ENCODE measurements around the gene RBM4B. TPM values are rescaled to one million over a fixed set of nuclear protein-coding genes. Genes with fewer than 3 reads are reported as not detected.

Gene RBM4B
- total and polyA plus RNA-seq, 4 donors = 9.4 to 33.9 (median 11.1) TPM

DNA sequence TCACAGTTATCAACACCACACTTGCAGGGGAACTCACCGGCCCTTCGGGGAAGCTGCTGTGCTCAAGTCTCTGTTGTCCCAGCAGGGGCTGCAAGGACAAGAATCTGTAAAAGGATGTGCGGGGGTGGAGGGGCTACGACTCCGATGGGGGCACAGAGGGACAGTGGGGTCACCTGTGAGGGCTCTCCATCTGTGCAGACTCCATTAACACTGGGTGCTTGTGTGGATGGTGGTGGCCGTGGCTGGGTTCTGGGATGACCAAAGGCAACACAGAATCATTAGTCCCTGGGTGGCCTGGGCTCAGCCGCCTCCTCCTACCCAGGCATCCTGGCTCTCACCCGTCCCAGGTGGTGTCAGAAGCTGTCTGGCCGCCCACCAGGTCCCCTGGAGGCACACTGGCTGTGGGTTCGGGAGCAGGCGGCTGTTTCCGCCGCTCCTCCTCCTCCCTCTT is 10.2 kb upstream of the RBM4B start:
- TF ChIP-seq, protein P1, sequence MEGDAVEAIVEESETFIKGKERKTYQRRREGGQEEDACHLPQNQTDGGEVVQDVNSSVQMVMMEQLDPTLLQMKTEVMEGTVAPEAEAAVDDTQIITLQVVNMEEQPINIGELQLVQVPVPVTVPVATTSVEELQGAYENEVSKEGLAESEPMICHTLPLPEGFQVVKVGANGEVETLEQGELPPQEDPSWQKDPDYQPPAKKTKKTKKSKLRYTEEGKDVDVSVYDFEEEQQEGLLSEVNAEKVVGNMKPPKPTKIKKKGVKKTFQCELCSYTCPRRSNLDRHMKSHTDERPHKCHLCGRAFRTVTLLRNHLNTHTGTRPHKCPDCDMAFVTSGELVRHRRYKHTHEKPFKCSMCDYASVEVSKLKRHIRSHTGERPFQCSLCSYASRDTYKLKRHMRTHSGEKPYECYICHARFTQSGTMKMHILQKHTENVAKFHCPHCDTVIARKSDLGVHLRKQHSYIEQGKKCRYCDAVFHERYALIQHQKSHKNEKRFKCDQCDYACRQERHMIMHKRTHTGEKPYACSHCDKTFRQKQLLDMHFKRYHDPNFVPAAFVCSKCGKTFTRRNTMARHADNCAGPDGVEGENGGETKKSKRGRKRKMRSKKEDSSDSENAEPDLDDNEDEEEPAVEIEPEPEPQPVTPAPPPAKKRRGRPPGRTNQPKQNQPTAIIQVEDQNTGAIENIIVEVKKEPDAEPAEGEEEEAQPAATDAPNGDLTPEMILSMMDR (IDR thresholded peaks at IDR 0.05; ENCODE audit: control extremely low read depth, extremely low read depth) = no peak
- ATAC-seq (ENCODE audit: insufficient read depth, low FRiP score) (no peak), DNase-seq (no peak)
- Histone ChIP-seq H3K36me3 (ENCODE audit: control insufficient read depth in 4 of 4, insufficient read depth in 4 of 4, low read length in 4 of 4) (no peaks in the 10 kb centered on the region), H3K27ac (ENCODE audit: low read depth in 1 of 2, low read length in 1 of 2) (no peak overlapping the region), H3K4me1 (ENCODE audit: control insufficient read depth in 5 of 5, insufficient read depth in 5 of 5, low read length in 5 of 5) (peaks cover 0 to 3% (median 0%) of the 10 kb centered on the region in 5 donors), H3K9me3 (ENCODE audit: control insufficient read depth in 4 of 4, insufficient read depth in 3 of 4, low read length in 3 of 4) (no peaks in the 10 kb centered on the region), H3K4me3 (no peak overlapping the region), H3K27me3 (ENCODE audit: control insufficient read depth in 3 of 3, insufficient read depth in 3 of 3, low read length in 2 of 3) (no peaks in the 10 kb centered on the region), H3K9ac (ENCODE audit: insufficient read depth in 1 of 2, low read length in 2 of 2) (no peak overlapping the region)
- 87 to 91% methylated on average over 13 of the region's 13 CpGs for WGBS, 2 donors

DNA sequence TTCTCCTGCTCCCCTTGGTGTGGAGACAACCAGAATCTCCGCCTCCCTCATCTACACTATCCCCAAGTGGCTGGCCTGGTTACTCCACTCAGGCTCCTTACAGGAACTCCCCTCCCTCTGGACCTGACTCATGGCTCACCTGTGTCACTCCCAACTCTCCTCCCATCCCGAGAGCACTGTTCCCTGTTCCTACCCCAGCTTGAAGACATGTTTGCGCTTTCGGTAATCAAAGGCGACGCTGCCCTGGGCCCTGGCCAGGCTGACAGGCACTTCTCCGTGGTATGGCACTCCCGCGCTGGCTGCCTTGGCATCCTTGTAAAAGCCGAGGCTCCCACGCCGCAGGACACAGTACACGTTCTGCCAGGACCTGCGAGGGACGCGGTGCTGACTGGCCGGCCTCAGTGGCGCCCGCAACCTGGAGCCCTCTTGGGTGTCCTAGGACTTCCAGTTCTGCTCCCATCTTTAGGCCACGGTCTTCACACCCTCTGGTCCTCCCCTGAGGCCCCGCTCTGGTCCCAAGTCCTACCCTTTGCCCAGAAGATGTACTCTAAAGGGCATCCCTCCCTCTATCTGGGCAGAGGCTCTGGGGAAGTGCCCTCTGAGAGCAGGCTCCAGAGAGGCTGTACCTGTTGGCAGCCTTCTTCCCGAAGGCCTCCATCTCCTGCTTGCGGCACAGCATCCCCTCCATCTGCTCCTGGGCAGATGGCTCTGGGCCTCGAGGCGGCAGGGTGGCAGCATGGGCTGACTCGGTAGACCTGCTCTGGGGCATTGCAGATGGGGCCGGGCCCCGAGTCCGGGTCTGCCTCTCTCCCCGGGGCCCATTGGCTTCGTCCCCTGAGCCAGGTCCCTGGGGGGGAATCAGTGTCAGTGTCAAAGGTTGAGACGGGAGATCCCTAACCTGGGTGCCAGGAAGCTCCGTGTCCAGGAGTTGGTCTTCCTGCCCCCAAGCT is 9.4 kb upstream of the RBM4B start:
- no peak overlapping the region for H3K4me3 ChIP-seq
- H3K36me3 ChIP-seq (ENCODE audit: control insufficient read depth in 4 of 4, insufficient read depth in 4 of 4, low read length in 4 of 4) = no peaks in the 10 kb centered on the region
- no peaks in the 10 kb centered on the region for H3K9me3 ChIP-seq (ENCODE audit: control insufficient read depth in 4 of 4, insufficient read depth in 3 of 4, low read length in 3 of 4)
- H3K27ac ChIP-seq (ENCODE audit: low read depth in 1 of 2, low read length in 1 of 2) = no peak overlapping the region
- H3K27me3 ChIP-seq (ENCODE audit: control insufficient read depth in 3 of 3, insufficient read depth in 3 of 3, low read length in 2 of 3) = no peaks in the 10 kb centered on the region
- DNase-seq (no peak), ATAC-seq (ENCODE audit: insufficient read depth, low FRiP score) (no peak)
- no peak overlapping the region for H3K9ac ChIP-seq (ENCODE audit: insufficient read depth in 1 of 2, low read length in 2 of 2)
- H3K4me1 ChIP-seq (ENCODE audit: control insufficient read depth in 5 of 5, insufficient read depth in 5 of 5, low read length in 5 of 5) = peaks cover 0 to 3% (median 0%) of the 10 kb centered on the region in 5 donors
- TF ChIP-seq, protein P1 (IDR thresholded peaks at IDR 0.05; ENCODE audit: control extremely low read depth, extremely low read depth) = no peak
- 94 to 95% methylated on average over 33 of the region's 33 CpGs for WGBS, 2 donors

DNA sequence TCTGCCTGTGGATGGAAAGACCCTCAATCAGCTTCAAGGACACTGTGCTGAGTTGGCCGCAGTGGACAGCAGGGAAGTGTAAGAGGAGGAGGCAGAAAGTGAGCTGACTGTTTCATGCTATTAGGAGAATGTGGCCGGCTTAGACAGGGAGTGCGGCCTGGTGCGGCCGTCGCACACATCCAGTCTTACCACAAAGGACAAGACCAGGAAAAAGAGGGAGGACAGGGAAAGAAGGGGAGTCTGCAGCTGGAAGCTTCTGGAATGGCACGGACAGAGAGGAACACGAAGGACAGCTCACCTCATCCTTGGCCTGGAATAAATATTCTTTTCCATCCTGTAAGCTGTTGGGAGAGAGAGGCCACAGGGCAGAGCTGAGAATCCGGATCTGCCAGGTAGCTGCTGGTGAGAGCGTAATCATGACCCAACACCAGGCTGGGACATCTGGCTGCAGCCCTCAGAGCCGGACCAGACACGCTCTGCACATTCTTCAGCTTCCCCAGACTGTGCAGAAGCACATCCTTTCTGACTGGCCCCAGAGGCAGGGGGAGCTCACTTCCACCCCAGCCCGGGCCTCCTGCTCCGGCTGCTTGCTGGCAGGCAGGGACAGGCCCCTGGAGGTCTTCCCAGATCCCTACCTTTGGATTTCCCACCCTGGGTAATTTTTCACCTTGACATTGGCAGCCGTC is 8.6 kb upstream of the RBM4B start:
- H3K9ac ChIP-seq (ENCODE audit: insufficient read depth in 1 of 2, low read length in 2 of 2) = no peak overlapping the region
- H3K27me3 ChIP-seq (ENCODE audit: control insufficient read depth in 3 of 3, insufficient read depth in 3 of 3, low read length in 2 of 3) = no peaks in the 10 kb centered on the region
- H3K9me3 ChIP-seq (ENCODE audit: control insufficient read depth in 4 of 4, insufficient read depth in 3 of 4, low read length in 3 of 4) = no peaks in the 10 kb centered on the region
- H3K4me3 ChIP-seq = no peak overlapping the region
- no peak for DNase-seq
- WGBS, 2 donors = 91 to 95% methylated on average over 15 of the region's 15 CpGs
- TF ChIP-seq, protein P1 (IDR thresholded peaks at IDR 0.05; ENCODE audit: control extremely low read depth, extremely low read depth) = no peak
- H3K4me1 ChIP-seq (ENCODE audit: control insufficient read depth in 5 of 5, insufficient read depth in 5 of 5, low read length in 5 of 5) = peaks cover 0 to 3% (median 0%) of the 10 kb centered on the region in 5 donors
- no peak for ATAC-seq (ENCODE audit: insufficient read depth, low FRiP score)
- no peak overlapping the region for H3K27ac ChIP-seq (ENCODE audit: low read depth in 1 of 2, low read length in 1 of 2)
- no peaks in the 10 kb centered on the region for H3K36me3 ChIP-seq (ENCODE audit: control insufficient read depth in 4 of 4, insufficient read depth in 4 of 4, low read length in 4 of 4)

All from lung (tissue), 12 donors.